HG02588 (cell line): ENCODE measurements around the gene PSD2.

Experiments used
- ATAC-seq: cut with Tn5 transposase; IDR thresholded peaks from one replicate; pipeline ENCODE4 v1.9.1; 2021; ENCODE audit warnings: mild to moderate bottlenecking, moderate library complexity; ENCODE audit not compliant: unreplicated experiment

The PSD2 gene

GRCh38 chr5:139872851-139873794 lies 77.5 kb downstream of the PSD2 start:
- ATAC-seq, result no peak

GRCh38 chr5:139875957-139876356 lies 80.3 kb downstream of the PSD2 start:
- ATAC-seq, result no peak

- no peak for ATAC-seq
Measured at GRCh38 chr5:139877129-139877597, 81.6 kb downstream of the PSD2 start.

- no peak for ATAC-seq
Measured at GRCh38 chr5:139878093-139878492, 82.5 kb downstream of the PSD2 start.

GRCh38 chr5:139880416-139881142 lies 85.0 kb downstream of the PSD2 start:
- ATAC-seq, result no peak

- ATAC-seq, result no peak
Measured at GRCh38 chr5:139881143-139881733, 85.6 kb downstream of the PSD2 start.

GRCh38 chr5:139882316-139882715 lies 86.7 kb downstream of the PSD2 start:
- no peak for ATAC-seq

- ATAC-seq, result no peak
Measured at GRCh38 chr5:139882961-139883539, 87.4 kb downstream of the PSD2 start.

- ATAC-seq, result no peak
Measured at GRCh38 chr5:139884144-139884543, 88.5 kb downstream of the PSD2 start.

GRCh38 chr5:139884734-139885133 lies 89.1 kb downstream of the PSD2 start:
- no peak for ATAC-seq

GRCh38 chr5:139885172-139885856 lies 89.7 kb downstream of the PSD2 start:
- ATAC-seq, result no peak

- ATAC-seq, result no peak
Measured at GRCh38 chr5:139885857-139886208, 90.2 kb downstream of the PSD2 start.

- no peak for ATAC-seq
Measured at GRCh38 chr5:139886213-139886612, 90.6 kb downstream of the PSD2 start.

- no peak for ATAC-seq
Measured at GRCh38 chr5:139888370-139888769, 92.8 kb downstream of the PSD2 start.

GRCh38 chr5:139889410-139889809 lies 93.8 kb downstream of the PSD2 start:
- no peak for ATAC-seq

- no peak for ATAC-seq
Measured at GRCh38 chr5:139893873-139894272, 98.3 kb downstream of the PSD2 start.
